GM18858 (cell line): ENCODE results near the gene ZNF224.
"Not testable (repeated sequence)": the region's sequence is repeated elsewhere in the genome, so short reads cannot be mapped to it uniquely, and the experiment has no call there.

Source experiments
- ATAC-seq: cut with Tn5 transposase; IDR thresholded peaks from one replicate; pipeline ENCODE4 v1.9.1; 2021; ENCODE audit not compliant: unreplicated experiment

Gene ZNF224

GRCh38 chr19:44121162-44121561 lies 27.0 kb downstream of the ZNF224 start:
- not testable (repeated sequence) for ATAC-seq

- no peak for ATAC-seq
Observed at GRCh38 chr19:44131955-44132354, 37.8 kb downstream of the ZNF224 start.

GRCh38 chr19:44141191-44142058 lies 47.3 kb downstream of the ZNF224 start, which contains the start of gene ZNF234:
ZNF234 (plus strand) TSS chr19:44141554; CDS start chr19:44144633, 3,079 bp downstream.
- no peak for ATAC-seq

- no peak for ATAC-seq
Observed at GRCh38 chr19:44142059-44142433, 47.9 kb downstream of the ZNF224 start.

GRCh38 chr19:44149776-44150175 lies 55.6 kb downstream of the ZNF224 start:
- no peak for ATAC-seq

GRCh38 chr19:44151491-44151890 lies 57.3 kb downstream of the ZNF224 start:
- no peak for ATAC-seq

GRCh38 chr19:44156475-44156874 lies 62.3 kb downstream of the ZNF224 start:
- no peak for ATAC-seq
